Neural progenitor cell (in vitro differentiated cells): Measurements from ENCODE around the gene ZDHHC12.

Experiments used
- EZH2 ChIP-seq: fragments of 200-600 bp; sonication (generic); IDR thresholded peaks from 2 replicates; pipeline ENCODE4 v1.6.1; 2017; ENCODE audit warnings: antibody characterized with exemption, mild to moderate bottlenecking, moderate library complexity
- EZH2phosphoT487 ChIP-seq: fragments of 200-600 bp; sonication (generic); IDR thresholded peaks from 2 replicates; pipeline ENCODE4 v1.6.1; 2017; ENCODE audit warnings: antibody characterized with exemption
- TF ChIP-seq, protein P1 (sequence below): fragments of 200-600 bp; sonication (generic); IDR thresholded peaks from 2 replicates; pipeline ENCODE4 v1.5.1; 2017; ENCODE audit warnings: antibody characterized with exemption, mild to moderate bottlenecking

DNA sequence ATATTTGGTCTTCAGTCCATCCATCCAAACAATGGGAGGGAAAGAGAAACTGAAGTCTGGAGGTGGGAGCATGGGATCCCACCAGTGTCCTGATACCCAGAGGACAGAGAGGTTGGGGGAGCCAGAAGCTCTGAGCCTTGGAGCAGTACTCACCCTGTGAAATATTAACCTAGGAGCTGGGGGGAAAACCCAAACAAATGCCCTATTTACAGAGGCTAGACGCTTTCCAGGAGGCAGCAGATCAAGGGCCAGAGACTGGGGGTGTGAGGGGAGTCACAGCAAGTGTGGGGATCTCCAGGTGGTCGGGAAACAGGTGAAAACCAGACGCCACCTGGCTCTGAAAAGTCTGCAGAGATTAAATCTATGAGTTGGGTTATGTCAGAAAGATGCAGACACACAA is 41.6 kb upstream of the ZDHHC12 start:
- TF ChIP-seq, protein P1, sequence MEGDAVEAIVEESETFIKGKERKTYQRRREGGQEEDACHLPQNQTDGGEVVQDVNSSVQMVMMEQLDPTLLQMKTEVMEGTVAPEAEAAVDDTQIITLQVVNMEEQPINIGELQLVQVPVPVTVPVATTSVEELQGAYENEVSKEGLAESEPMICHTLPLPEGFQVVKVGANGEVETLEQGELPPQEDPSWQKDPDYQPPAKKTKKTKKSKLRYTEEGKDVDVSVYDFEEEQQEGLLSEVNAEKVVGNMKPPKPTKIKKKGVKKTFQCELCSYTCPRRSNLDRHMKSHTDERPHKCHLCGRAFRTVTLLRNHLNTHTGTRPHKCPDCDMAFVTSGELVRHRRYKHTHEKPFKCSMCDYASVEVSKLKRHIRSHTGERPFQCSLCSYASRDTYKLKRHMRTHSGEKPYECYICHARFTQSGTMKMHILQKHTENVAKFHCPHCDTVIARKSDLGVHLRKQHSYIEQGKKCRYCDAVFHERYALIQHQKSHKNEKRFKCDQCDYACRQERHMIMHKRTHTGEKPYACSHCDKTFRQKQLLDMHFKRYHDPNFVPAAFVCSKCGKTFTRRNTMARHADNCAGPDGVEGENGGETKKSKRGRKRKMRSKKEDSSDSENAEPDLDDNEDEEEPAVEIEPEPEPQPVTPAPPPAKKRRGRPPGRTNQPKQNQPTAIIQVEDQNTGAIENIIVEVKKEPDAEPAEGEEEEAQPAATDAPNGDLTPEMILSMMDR: no peak
- no peak for TF ChIP-seq EZH2phosphoT487
- TF ChIP-seq EZH2: no peak
